ENCODE data around the gene KRAS.

The KRAS gene

DNA sequence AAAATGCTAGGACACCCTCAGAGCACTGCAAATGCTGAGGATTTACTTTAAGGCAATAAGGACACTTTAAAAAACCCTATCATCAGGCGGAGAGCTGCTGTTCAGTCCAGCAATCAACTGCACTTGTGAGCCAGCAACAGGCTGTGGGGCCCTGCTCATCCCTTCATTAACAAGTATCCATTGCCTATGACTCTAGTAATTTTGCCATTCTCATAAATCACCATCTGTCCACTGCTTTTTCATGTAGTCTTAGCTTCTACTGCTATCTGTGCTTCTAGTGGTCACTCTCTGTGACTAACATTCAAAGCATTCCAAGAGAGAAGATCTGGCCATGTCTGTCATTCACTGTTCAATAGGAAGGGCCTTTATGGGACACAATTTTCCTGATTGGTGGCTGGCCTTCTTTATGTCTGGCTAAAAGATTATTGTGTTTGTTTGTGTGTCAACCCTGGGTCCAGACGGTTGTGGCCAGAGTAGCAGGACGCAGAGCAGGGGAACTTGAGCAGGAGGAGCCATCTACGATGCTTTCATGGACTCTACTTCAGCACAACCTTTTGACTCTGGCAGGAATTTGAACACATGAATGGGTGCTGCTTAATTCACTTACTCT is 3.6 kb upstream of the KRAS start:
- DNase-seq: no peak

DNA sequence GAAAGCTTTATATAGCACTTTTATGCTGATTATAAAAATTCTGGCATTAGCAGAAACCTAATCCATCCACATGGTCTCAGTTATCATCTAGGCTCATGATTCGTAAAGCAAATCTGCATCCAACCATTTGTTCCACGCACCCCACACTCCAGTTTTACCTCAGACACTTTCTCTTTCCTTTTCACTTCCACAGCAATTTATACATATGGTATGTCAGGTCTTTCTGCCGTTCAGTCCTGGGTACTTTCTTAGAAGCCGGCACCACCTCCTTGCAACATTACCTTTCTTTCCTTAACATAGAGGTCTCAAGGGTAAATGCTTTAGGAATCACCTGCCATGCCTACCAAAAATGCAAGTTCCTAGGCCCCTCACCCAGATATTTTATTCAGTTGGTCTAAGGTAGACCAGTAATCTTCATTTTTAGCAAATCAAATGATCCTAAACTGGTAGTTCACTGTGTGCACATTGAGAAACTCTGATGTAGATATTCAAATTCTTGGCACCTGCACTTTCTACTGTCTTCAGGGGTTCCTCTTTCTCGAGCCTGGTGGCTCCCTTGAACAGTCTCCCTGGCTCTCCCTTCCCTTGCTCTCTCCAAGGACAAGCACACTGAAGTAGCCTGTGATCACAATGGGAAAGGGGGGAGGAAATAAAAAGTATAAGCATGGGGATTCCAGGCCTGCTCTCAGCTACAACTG is 2.8 kb upstream of the KRAS start:
- DNase-seq: no peak

DNA sequence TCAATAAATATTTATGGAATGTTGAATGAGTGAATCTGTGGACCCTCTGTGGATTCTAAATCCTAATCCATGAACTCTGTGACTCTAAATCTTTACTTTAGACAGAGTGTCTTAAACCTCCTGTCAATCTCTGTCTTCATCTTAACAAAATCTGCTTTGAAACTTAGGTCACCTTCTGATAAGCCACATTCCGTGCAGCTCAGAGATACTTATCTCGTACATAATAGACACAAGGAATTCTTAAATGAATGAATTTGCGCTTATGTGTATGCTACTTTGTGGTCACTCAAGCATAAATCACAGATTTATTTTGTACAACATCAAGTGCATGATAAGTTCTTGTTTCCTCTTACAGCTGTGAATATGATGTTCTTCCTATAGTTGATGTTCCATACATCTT is 2.2 kb upstream of the KRAS start:
- no peak for DNase-seq

DNA sequence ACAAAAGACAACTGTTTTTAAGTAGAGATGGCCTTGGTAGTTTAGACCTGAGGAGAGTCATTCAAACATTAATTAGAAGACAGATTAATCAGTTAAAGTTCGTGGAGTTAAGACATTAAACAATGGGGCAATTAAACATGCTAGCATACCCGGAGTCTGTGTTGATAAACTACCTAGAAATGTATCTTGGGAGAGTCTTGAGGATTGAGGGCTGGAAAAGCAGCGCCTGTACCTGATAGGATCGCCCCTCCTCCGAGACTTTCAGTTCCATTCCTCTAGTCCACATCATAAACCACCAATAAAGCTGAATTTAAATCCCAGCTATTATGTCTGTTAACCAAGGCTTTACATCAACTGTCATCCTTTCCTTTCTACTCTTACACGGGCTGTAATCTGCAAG is 1.0 kb upstream of the KRAS start:
- no peak for DNase-seq

DNA sequence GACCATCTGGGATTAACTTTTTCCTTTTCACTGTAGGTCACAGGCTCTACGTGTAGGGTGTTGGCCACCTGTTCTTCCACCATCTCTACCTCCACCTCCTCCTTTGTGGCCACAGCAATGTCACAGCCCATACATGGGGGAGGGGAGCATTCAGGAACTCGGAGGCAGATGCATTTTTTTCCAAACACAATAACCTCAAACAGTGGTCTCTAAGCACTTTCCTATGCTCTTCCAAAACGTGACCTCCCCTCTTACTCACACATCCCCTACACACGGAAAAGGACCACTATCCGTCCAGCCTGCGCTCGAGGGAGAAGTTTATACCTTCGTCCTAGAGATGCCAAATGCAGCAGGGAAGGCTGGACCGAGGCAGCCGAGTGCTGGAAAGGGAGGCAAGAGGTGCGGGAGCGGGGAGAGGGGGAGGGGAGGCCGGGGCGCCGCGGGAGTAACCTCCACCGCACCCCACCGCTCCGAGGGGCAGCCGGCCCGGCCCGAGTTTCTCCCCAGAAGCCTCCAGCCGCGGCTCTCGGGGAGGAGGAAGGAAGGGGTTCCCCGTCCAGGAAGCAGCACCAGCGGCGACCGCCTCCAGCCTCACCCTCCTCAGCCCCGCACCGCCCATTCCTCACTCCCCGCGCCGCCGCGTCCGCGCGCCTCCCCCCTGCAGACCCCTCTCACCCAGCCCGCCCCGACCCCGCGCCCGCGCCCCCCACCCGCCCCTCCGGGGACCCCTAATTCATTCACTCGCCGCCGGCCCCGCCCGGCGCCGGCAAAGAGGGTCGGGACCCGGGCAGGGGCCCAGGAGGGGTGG is 594 bp downstream of the KRAS start:
- peak; percentile 34 for DNase-seq

DNA sequence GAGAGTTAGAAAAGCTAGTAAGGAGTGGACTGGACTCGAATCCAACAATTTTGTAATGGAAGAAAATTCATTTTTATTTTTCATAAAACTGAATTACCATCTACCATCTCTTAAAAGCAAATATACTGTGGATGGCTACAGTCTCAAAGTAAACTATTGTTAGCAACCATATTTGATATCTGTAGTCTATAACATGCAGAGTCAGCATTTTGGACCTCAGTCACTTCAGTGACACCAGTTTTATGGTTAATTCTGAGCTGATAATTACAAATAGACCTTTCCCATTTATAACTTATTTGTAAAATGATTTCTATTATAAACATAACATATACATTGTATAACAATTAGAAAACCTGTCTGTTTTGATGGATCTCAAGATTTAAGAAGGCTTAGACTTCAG is 2.0 kb downstream of the KRAS start:
- no peak for DNase-seq

DNA sequence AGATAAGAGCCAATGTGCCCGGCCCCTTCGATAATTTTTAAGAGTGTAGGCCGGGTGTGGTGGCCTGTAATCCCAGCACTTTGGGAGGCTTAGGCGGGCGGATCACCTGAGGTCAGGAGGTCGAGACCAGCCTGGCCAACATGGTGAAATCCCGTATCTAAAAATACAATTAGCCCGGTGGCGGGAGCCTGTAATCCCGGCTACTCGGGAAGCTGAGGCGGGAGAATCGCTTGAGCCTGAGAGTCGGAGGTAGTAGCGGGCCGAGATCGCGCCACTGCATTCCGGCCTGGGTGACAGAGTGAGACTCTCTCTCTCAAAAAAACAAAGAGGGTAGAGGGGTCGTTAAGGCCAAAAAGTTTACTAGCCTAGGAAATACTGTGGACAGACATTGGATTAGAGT is 2.6 kb downstream of the KRAS start:
- no peak for DNase-seq

DNA sequence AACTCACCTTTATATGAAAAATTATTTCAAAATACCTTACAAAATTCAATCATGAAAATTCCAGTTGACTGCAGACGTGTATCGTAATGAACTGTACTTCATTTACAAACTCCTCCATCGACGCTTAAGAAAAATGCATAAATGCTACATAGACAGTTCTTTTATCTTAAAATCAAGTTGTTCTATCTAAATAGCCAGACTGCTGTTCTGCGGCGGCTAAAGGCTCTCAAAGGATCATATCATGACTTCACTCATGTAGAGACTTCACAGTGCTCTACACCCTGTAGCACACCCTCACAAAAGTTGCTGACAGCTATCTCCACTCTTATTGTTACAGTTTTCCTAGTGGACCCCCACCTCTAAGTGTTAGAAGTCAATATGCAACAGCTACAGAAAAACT is 5.2 kb downstream of the KRAS start:
- no peak for DNase-seq

DNA sequence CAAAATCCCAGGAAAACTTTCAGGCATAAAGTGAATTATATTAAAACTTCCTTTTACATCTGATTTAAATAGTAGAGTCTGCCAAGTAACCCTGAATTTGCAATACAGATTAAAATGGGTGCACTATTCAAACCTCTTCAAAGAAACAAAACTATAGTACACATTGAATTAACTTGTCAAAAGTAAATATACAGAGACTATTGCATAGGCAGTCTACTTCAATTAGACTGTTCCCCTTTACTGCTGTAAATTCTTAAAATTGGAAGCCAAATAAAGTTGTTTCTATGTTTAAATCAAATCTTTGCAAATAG is 7.1 kb downstream of the KRAS start:
- no peak for DNase-seq

DNA sequence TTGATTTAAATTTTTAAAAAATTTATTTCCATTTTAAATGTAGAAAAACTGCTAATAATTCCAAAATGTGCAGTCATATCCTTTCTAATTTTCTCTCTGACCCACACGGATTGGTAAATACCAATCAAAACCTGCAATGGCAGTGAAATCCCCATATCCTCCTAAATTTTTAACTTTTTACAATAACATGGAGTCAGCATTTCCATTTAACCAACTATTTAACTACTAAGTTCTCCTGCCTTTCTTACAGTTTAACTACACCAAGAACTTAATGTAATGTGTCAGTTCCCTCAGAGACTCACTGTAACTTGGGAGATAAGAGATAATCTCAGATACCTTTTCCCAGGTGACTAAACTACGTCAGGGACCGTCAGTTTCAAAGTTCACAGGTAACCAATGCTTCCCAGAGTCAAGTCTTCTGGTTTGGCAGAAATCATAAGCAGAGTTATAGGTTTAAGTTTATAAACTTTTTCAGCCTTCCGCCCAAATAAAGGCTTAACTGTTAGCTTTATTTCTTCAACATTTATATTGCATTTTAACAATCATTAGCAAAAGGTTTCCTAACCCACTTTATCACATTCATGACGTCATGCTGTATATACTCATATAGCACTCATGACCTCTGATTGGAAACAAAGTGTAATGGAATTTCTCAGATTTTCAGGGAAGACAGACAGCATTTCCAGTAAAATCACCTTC is 7.6 kb downstream of the KRAS start:
- DNase-seq: no peak

DNA sequence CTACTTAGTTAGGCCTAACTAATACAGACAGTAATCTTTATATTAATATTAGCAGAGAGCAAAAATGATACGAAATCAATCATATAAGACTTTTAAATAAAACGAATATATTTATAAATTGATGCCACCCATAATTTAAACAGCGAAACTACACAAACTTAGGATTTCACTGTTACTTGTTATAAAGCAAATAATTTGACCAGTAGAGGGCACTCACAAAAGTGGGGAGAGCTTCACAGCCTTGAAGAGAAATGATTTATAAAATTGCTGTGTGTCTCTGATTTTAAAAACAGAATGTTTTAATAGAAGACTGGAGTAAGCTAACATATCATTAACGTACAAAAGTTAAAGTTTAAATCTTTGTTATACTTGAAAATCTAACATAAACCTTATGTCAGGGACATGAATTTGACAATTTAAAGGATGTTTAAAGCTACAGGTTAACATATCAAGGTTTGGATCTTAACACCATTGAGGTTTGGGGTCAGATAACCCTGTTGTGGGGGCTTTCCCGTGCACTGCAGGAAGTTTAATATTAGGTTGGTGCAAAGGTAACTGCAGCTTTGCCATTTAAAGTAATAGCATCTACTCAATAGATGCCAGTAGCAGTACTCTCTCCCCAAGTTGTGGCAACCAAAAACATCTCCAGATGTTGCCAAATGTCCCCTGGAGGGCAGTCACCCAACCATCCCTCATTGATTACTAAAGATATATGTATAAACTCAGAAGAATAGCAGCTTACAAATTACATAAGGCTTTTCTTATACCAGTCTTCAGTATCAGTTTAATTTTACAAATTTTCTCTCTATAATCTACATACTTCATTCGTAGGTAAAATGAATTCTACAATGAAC is 9.3 kb downstream of the KRAS start:
- no peak for DNase-seq

DNA sequence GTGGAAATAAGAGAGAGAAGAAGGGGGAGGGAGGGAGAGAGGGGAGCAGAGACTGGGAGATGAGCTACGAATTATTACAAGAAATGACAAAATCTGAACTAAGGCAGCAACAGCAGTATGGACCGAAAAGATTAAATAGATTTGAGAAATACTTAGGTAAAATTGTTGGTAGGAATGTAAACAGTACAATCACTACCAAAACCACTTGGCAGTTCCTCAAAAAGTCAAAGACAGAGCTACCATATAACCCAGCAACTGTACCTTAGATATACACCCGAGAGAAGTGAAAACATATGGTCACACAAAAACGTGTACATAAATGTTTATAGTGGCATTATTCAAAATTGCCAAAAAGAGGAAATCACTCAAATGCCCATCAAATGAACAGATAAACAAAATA is 14.1 kb downstream of the KRAS start:
- no peak for DNase-seq

DNA sequence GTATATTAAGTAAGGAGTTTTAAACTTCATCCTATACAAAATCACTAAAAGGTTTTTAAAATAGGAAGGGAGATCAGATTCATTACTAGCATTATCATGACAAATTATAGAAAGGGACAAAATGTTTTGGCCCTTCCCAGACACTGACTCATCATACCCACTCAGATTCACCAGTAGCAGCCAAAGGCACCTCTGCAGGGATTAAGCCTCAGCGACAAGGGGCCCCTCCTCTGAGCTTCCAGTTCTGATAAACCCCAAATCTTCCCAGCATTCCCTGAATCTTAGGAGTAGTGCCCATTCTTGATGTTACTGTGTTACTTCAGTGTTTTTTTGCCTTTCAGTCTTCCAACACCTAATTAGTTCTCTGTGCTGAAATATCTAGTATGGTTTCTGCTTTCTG is 14.5 kb downstream of the KRAS start:
- DNase-seq: no peak

DNA sequence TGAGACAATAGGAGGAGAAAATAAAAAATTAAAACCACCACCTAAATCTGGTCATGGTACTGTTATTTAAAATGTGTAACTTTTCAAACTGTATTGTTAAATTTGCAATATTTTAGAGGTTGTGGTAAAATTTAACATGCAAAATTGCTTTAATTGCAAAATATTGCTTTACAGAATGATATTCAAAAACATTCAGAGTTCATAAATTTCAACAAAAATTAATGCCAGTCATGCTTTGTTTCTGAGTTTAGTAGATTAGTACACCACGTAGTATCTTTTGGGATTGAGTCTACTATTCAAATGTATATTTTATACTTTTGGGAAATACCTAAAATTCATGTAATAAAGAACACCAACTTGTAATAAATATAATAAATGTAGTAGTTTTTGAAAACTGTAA is 37.4 kb downstream of the KRAS start:
- DNase-seq: no peak

DNA sequence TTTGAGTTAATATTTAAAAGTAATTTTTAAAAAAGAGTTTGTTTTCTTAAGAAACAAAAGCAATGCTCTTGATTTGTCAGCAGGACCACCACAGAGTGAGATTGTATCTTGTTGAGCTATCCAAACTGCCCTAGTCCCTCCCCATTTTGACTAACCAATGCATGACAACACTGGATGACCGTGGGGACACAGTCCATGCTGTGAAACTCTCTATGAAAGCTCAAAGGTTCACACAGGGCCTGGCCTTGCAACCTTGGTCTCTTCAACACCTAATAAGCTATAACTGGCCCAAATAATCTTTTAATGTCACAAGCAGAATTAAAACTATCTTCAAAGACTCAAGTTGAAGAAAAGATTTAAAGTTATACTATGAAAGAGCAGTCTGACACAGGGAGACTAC is 42.2 kb downstream of the KRAS start:
- no peak for DNase-seq

DNA sequence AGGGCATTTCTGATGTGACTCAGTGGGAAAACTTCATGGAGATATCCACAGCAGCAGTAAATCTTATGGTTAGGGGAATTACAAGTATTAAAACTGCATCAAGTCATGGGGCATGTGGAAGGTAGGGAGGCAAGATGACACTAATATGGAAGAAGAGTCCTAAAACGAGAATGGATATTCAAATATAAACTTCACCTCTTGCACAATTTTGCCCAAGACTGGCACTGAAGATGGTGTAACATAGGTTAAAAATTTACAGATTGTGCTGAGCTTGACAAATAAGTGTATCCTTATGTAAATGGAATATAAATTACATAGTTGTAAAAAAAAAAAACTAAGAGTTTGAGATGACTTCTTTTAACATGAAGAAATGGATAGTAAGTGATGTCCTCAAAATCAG is 42.9 kb downstream of the KRAS start:
- no peak for DNase-seq

DNA sequence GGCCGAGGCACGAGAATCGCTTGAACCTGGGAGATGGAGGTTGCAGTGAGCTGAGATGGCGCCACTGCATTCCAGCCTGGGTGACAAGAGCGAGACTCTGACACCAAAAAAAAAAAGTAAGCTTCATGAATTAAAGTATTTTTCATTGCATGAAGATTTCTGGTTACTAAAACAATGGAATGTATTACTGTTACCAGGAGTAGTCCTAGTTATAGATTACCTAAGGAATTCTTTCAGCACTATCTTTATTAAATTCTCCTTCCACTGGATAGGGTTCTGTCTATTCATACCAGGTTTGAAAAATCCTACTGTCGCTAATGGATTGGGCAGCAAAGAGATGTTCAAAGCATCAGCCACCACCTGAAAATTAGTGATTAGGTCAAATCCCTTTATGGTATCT is 43.3 kb downstream of the KRAS start:
- no peak for DNase-seq

DNA sequence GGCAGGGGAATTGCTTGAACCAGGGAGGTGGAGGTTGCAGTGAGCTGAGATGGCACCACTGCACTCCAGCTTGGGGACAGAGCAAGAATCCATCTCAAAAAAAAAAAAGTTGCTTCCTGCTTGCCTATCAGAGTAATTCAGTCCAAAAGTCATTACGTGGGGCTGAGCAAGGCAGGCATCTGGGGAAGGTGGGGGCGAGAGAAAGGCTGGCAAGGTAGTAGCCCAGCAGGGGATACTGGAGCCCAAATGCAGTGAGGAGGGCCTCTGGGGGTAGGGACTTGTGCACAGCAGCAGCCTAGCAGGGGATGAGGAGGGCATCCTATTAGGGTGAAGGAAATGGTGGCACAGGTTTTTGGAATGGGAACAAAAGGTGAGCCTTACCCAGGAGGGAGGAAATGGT is 48.6 kb downstream of the KRAS start:
- no peak for DNase-seq

DNA sequence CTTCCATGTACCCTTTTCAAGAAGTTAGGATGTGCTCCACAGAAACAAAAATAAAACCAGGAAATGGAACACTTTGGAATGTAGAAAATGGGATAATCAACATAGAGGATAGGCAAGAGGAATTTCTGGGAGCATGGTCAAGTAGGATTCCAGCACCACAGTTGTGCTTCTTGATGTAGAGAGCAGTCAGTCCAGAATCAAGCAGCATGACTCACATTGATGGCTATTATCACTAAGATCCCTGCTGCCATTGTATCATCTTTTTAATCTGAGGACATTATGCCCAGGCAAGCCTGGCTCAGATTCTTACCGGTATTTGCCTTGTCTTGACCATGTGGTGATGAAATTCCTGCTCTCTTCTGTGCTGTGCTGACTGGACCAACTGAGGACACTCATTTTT is 50.0 kb downstream of the KRAS start:
- DNase-seq: no peak

DNA sequence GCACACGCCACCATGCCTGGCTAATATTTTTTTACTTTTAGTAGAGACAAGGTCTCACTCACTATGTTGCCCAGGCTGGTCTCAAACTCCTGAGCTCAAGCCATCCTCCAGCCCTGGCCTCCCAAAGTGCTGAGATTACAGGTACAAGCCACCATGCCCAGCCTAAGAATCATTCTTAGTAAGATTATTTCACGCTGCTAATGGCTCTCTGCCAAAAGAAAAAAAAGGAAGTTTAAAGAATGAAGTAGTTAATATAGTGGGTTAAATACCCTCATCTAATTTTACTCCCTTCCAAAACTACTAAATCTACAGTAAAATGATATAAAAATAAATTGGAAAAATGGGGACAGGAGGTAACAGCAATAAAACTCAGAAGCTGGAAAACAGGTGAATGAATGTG is 53.1 kb downstream of the KRAS start:
- no peak for DNase-seq

DNA sequence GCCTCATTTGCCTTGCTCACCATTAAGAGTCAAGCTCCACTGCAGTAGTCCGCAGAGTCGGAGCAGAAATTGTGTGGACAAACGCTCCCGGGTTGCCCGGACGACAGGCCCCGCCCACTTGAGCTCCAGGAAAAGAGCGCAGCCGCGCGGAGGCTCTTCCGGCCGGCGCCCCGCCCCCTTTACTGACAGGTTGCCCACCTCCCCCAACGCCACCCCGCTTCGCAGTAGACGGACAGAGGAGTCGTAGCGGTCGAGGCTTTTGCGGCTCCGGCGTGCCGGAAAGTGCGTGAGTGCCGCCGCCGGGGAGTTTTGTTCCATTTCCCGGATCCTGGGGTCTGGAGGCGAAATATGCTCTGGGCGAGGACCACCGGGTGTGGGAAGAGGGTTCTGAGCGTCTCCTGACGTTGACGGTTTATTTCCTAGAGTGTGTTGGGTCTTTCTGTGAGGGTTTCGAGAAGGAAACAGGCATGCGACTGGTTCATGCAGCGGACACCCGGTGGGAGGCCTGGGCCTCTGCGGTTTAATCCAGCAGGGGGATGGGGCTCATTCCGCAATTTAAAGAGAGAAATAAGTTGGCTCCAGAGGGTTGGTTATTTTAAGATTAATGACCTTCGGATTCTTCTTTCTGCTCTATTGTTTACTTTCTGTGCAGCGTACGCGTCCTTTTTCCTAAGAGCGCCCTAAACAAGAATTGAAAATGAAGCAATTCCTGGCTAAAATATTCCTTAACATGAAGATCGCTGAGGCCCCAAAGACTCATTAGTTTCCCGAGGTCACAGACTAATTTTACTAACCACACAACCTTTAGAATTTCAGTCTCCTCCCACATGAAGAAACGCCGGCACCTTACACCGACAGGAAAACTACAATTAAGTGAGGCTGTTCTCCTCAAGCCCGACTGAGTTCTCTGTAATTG is 55.4 kb downstream of the KRAS start, which contains the start of the genes DNAI7 and ETFRF1:
TSS of gene DNAI7 (minus strand) at position 105 of the 916 bp plus-strand sequence. CDS start at position 23, 82 bp downstream.
TSS of gene ETFRF1 (plus strand) at position 182 of the 916 bp plus-strand sequence. CDS start 8,720 bp downstream, outside the sequence.
- DNase-seq: peak; percentile 96

DNA sequence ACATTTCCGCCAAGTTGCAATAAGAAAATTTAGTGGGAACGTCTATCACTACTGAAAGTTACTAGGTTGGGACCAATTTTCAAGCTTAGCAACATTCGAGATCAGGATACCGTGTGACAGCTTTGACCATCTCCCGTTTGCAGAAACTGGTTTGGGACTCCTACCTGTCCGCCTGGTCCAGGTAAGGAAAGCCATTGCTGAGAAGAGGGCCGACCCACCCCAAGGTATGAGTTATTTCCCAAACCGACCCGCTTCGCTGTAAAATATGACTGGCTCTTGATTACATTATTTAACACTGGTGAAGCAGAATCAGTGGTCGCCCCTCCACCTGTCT is 56.0 kb downstream of the KRAS start:
- no peak for DNase-seq
